SU-DHL-6 (cell line): Measurements from ENCODE around the gene VPS35L.

Source experiments
- H2AFZ ChIP-seq: fragments of 200-600 bp; sonication (generic); 2 replicates; pipeline ENCODE4 v1.6.1; 2014; ENCODE audit warnings: low read depth, mild to moderate bottlenecking, moderate library complexity, mixed read lengths, antibody characterized with exemption, low read length; ENCODE audit not compliant: severe bottlenecking
- H3F3A ChIP-seq: fragments of 200-600 bp; shearing (Covaris generic); 2 replicates; pipeline ENCODE4 v1.6.0; 2016; ENCODE audit warnings: antibody characterized with exemption, mild to moderate bottlenecking; ENCODE audit not compliant: insufficient read depth
- H3K27ac ChIP-seq: fragments of 200-600 bp; sonication (generic); 2 replicates; pipeline ENCODE4 v1.5.1; 2016; ENCODE audit warnings: low read depth, mild to moderate bottlenecking, low read length, moderate library complexity, mixed read lengths
- H3K27me3 ChIP-seq: fragments of 200-600 bp; sonication (generic), shearing (Covaris generic); 2 replicates; pipeline ENCODE4 v1.6.0; 2014; ENCODE audit warnings: mild to moderate bottlenecking, low read length
- H3K36me3 ChIP-seq: fragments of 200-600 bp; sonication (generic); 2 replicates; pipeline ENCODE4 v1.6.1; 2014; ENCODE audit warnings: mild to moderate bottlenecking, low read length, mixed read lengths
- H3K4me2 ChIP-seq: fragments of 300-600, 200-600 bp; shearing (Covaris generic), sonication (generic); 2 replicates; pipeline ENCODE4 v1.6.0; 2014; ENCODE audit warnings: low read length, low read depth, mild to moderate bottlenecking; ENCODE audit not compliant: poor library complexity, severe bottlenecking
- H3K4me3 ChIP-seq: fragments of 200-600 bp; sonication (generic); 2 replicates; pipeline ENCODE4 v1.5.1; 2014; ENCODE audit warnings: antibody characterized with exemption, low read length, mild to moderate bottlenecking, mixed read lengths; ENCODE audit not compliant: insufficient read depth, poor library complexity, severe bottlenecking
- H3K79me2 ChIP-seq: fragments of 200-600 bp; sonication (generic); 2 replicates; pipeline ENCODE4 v1.6.1; 2014; ENCODE audit warnings: mild to moderate bottlenecking, low read length, moderate library complexity; ENCODE audit not compliant: insufficient read depth
- H3K9ac ChIP-seq: fragments of 200-600 bp; sonication (generic); 2 replicates; pipeline ENCODE4 v1.7.0; 2014; ENCODE audit warnings: mild to moderate bottlenecking, low read length
- H3K9me2 ChIP-seq: fragments of 200-600 bp; sonication (generic); replicated peaks from 2 replicates; pipeline ENCODE4 v1.6.1; 2014; ENCODE audit warnings: low read length; ENCODE audit not compliant: insufficient read depth
- H3K9me3 ChIP-seq: fragments of 200-600 bp; sonication (generic); 2 replicates; pipeline ENCODE4 v1.6.1; 2014; ENCODE audit warnings: low read length, mixed read lengths; ENCODE audit not compliant: insufficient read depth
- H4K20me1 ChIP-seq: fragments of 200-600 bp; sonication (generic); 2 replicates; pipeline ENCODE4 v1.6.1; 2014; ENCODE audit warnings: low read depth, mild to moderate bottlenecking, antibody characterized with exemption, low read length, moderate library complexity, mixed read lengths
- CTCF ChIP-seq: fragments of 200-600 bp; sonication (generic); IDR thresholded peaks from one replicate; pipeline ENCODE4 v1.5.1; 2017; ENCODE audit warnings: antibody characterized with exemption, mild to moderate bottlenecking, low read length, moderate library complexity; ENCODE audit not compliant: insufficient read depth, poor library complexity, severe bottlenecking
- EZH2phosphoT487 ChIP-seq: fragments of 200-600 bp; sonication (generic), shearing (Covaris generic); conservative IDR thresholded peaks from 2 replicates; pipeline ENCODE4 v1.6.1; 2018; ENCODE audit warnings: mild to moderate bottlenecking, antibody characterized with exemption, low read length, moderate library complexity, mixed read lengths

VPS35L gene

GRCh38 chr16:19698480-19699465 lies 143.3 kb downstream of the VPS35L start:
- no peaks in the 10 kb centered on the region for H4K20me1 ChIP-seq
- TF ChIP-seq CTCF (no peak), EZH2phosphoT487 (no peak)
- H3K36me3 ChIP-seq: no peaks in the 10 kb centered on the region
- H3K4me3 ChIP-seq: no peak overlapping the region
- H3K79me2 ChIP-seq: no peaks in the 10 kb centered on the region
- no peak overlapping the region for H3K9ac ChIP-seq
- H3K9me2 ChIP-seq: no peaks in the 10 kb centered on the region
- H3K27me3 ChIP-seq: no peaks in the 10 kb centered on the region
- H3K9me3 ChIP-seq: no peaks in the 10 kb centered on the region
- H3K4me2 ChIP-seq: no peak overlapping the region
- H3K27ac ChIP-seq: no peak overlapping the region
- H2AFZ ChIP-seq: no peak overlapping the region
- H3F3A ChIP-seq: no peaks in the 10 kb centered on the region

GRCh38 chr16:19699472-19699871 lies 144.0 kb downstream of the VPS35L start:
- no peaks in the 10 kb centered on the region for H3K9me3 ChIP-seq
- H3K9ac ChIP-seq: no peak overlapping the region
- no peak overlapping the region for H3K4me3 ChIP-seq
- H3K9me2 ChIP-seq: no peaks in the 10 kb centered on the region
- H3K27ac ChIP-seq: no peak overlapping the region
- no peaks in the 10 kb centered on the region for H3F3A ChIP-seq
- H4K20me1 ChIP-seq: no peaks in the 10 kb centered on the region
- H2AFZ ChIP-seq: no peak overlapping the region
- no peaks in the 10 kb centered on the region for H3K27me3 ChIP-seq
- no peaks in the 10 kb centered on the region for H3K36me3 ChIP-seq
- H3K79me2 ChIP-seq: no peaks in the 10 kb centered on the region
- H3K4me2 ChIP-seq: no peak overlapping the region
- no peak for TF ChIP-seq CTCF
- no peak for TF ChIP-seq EZH2phosphoT487

GRCh38 chr16:19700319-19700781 lies 144.8 kb downstream of the VPS35L start:
- Histone ChIP-seq H3K9ac (no peak overlapping the region), H3K9me3 (no peaks in the 10 kb centered on the region), H3K4me3 (no peak overlapping the region), H3K9me2 (no peaks in the 10 kb centered on the region), H2AFZ (no peak overlapping the region), H3F3A (no peaks in the 10 kb centered on the region), H3K36me3 (no peaks in the 10 kb centered on the region), H3K79me2 (no peaks in the 10 kb centered on the region), H3K27me3 (no peaks in the 10 kb centered on the region), H3K27ac (no peak overlapping the region), H4K20me1 (no peaks in the 10 kb centered on the region), H3K4me2 (no peak overlapping the region)
- TF ChIP-seq EZH2phosphoT487 (no peak), CTCF (no peak)
